Stimulated activated memory B cell treated with anti-CD40 and anti-IgM and Interleukin-4, amounts not matched to agents 10 μg/mL and 1 μg/mL and 100 μg/mL, for 72 hours (primary cell): ENCODE data around the gene ZNF790.
"Not testable (repeated sequence)": the region's sequence is repeated elsewhere in the genome, so short reads cannot be mapped to it uniquely, and the experiment has no call there.

Experiments
- ATAC-seq: fragments of 150-1000 bp; cut with Tn5 transposase; 2 replicates; pipeline ENCODE4 v1.10.0; 2021
- H3K27ac Mint-ChIP-seq: one replicate; pipeline ENCODE4 v1.8.0; 2022; ENCODE audit warnings: mild to moderate bottlenecking, mixed read lengths
- H3K27me3 Mint-ChIP-seq: one replicate; pipeline ENCODE4 v1.8.0; 2022; ENCODE audit warnings: mixed read lengths
- H3K36me3 Mint-ChIP-seq: one replicate; pipeline ENCODE4 v1.8.0; 2022; ENCODE audit warnings: mixed read lengths
- H3K4me1 Mint-ChIP-seq: one replicate; pipeline ENCODE4 v1.8.0; 2022; ENCODE audit warnings: mixed read lengths
- H3K4me3 Mint-ChIP-seq: one replicate; pipeline ENCODE4 v1.8.0; 2022; ENCODE audit warnings: mild to moderate bottlenecking, moderate library complexity, mixed read lengths
- H3K9me3 Mint-ChIP-seq: one replicate; pipeline ENCODE4 v1.8.0; 2022; ENCODE audit warnings: mixed read lengths

ZNF790 gene

GRCh38 chr19:36797786-36798108 is 40.4 kb downstream of the ZNF790 start:
- peaks cover 8% of the 10 kb centered on the region for H3K9me3 Mint-ChIP-seq
- H3K27ac Mint-ChIP-seq, result peak overlapping the region; percentile 97
- peaks cover 12% of the 10 kb centered on the region for H3K4me1 Mint-ChIP-seq
- H3K36me3 Mint-ChIP-seq, result peaks cover 46% of the 10 kb centered on the region
- peaks cover under 1% of the 10 kb centered on the region for H3K27me3 Mint-ChIP-seq
- peak overlapping the region; percentile 94 for H3K4me3 Mint-ChIP-seq
- no peak for ATAC-seq

- H3K4me3 Mint-ChIP-seq, result peak overlapping the region; percentile 94
- H3K27me3 Mint-ChIP-seq, result peaks cover 11% of the 10 kb centered on the region
- H3K9me3 Mint-ChIP-seq, result peaks cover 14% of the 10 kb centered on the region
- H3K36me3 Mint-ChIP-seq, result peaks cover 46% of the 10 kb centered on the region
- H3K27ac Mint-ChIP-seq, result peak overlapping the region; percentile 97
- no peak for ATAC-seq
- peaks cover 20% of the 10 kb centered on the region for H3K4me1 Mint-ChIP-seq
Observed at GRCh38 chr19:36796714-36796992, 41.5 kb downstream of the ZNF790 start.

GRCh38 chr19:36791420-36792141 is 46.6 kb downstream of the ZNF790 start:
- not testable (repeated sequence) for H3K27ac Mint-ChIP-seq
- Mint-ChIP-seq H3K36me3 (peaks cover 21% of the 10 kb centered on the region), H3K9me3 (peaks cover 21% of the 10 kb centered on the region), H3K4me1 (peaks cover 16% of the 10 kb centered on the region), H3K4me3 (peak overlapping the region; percentile 26), H3K27me3 (peaks cover 11% of the 10 kb centered on the region)
- ATAC-seq, result peak; percentile 77

GRCh38 chr19:36775768-36776167 is 62.4 kb downstream of the ZNF790 start:
- Mint-ChIP-seq H3K36me3 (peaks cover 36% of the 10 kb centered on the region), H3K27ac (no peak overlapping the region), H3K27me3 (no peaks in the 10 kb centered on the region), H3K9me3 (peaks cover 11% of the 10 kb centered on the region), H3K4me3 (peak overlapping the region; percentile 58), H3K4me1 (peaks cover 25% of the 10 kb centered on the region)
- no peak for ATAC-seq

DNA sequence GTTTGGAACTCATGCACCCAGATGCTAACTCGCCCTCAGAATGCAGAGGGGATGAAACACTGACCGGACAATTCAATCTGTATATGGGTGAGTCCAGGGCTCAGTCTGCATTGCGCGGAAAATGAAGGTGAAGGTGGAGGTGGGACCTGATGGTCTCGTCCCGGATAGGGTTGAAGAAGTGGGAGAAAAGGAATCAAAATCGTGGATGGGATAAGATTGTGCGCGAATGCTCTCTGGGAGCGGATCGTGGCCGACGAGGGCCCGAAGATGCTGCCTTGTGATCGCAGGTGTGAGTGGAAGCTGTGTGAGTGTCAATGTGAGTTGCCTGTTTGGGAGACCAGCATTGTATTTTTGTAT is 65.0 kb downstream of the ZNF790 start:
- peaks cover 9% of the 10 kb centered on the region for H3K9me3 Mint-ChIP-seq
- H3K27ac Mint-ChIP-seq, result peak overlapping the region; percentile 95
- H3K4me3 Mint-ChIP-seq, result peak overlapping the region; percentile 86
- peaks cover 39% of the 10 kb centered on the region for H3K36me3 Mint-ChIP-seq
- ATAC-seq, result no peak
- peaks cover 26% of the 10 kb centered on the region for H3K4me1 Mint-ChIP-seq
- no peaks in the 10 kb centered on the region for H3K27me3 Mint-ChIP-seq

GRCh38 chr19:36772311-36773222 is 65.6 kb downstream of the ZNF790 start, which contains the start of gene ZNF850:
Gene ZNF850, minus strand, starts transcription at chr19:36772807. Its CDS starts 10,201 bp downstream, at chr19:36762606.
- H3K4me1 Mint-ChIP-seq, result peaks cover 26% of the 10 kb centered on the region
- H3K27ac Mint-ChIP-seq, result peak within 1 kb of the TSS; percentile 95
- H3K36me3 Mint-ChIP-seq, result peaks cover 34% of the 10 kb centered on the region
- peaks cover 7% of the 10 kb centered on the region for H3K9me3 Mint-ChIP-seq
- peak within 1 kb of the TSS; percentile 86 for H3K4me3 Mint-ChIP-seq
- ATAC-seq, result peak; percentile 96
- no peaks in the 10 kb centered on the region for H3K27me3 Mint-ChIP-seq

GRCh38 chr19:36771261-36772231 is 66.6 kb downstream of the ZNF790 start:
- Mint-ChIP-seq H3K9me3 (peaks cover 7% of the 10 kb centered on the region), H3K4me3 (peak overlapping the region; percentile 86), H3K4me1 (peaks cover 26% of the 10 kb centered on the region), H3K36me3 (peaks cover 41% of the 10 kb centered on the region), H3K27me3 (no peaks in the 10 kb centered on the region), H3K27ac (peak overlapping the region; percentile 95)
- ATAC-seq, result peak; percentile 63
